IPS-18a (cell line): Measurements from ENCODE around the gene CBLL1.

Source experiments
- H3K27ac ChIP-seq: one replicate; pipeline ENCODE4 v1.5.1; 2013; ENCODE audit warnings: low read length
- H3K27me3 ChIP-seq: one replicate; pipeline ENCODE4 v1.6.1; 2013; ENCODE audit warnings: mild to moderate bottlenecking, low read length; ENCODE audit not compliant: control insufficient read depth, insufficient read depth
- H3K36me3 ChIP-seq: one replicate; pipeline ENCODE4 v1.6.1; 2013; ENCODE audit warnings: low read depth, low read length; ENCODE audit not compliant: control insufficient read depth
- H3K4me1 ChIP-seq: one replicate; pipeline ENCODE4 v1.6.1; 2013; ENCODE audit warnings: low read depth, low read length; ENCODE audit not compliant: control insufficient read depth
- H3K4me3 ChIP-seq: one replicate; pipeline ENCODE4 v1.5.1; 2013; ENCODE audit warnings: low read length
- H3K9ac ChIP-seq: one replicate; pipeline ENCODE4 v1.6.1; 2013; ENCODE audit warnings: mild to moderate bottlenecking, low read length, moderate library complexity
- H3K9me3 ChIP-seq: one replicate; pipeline ENCODE4 v1.6.1; 2013; ENCODE audit warnings: low read depth, low read length; ENCODE audit not compliant: control insufficient read depth

The CBLL1 gene

DNA sequence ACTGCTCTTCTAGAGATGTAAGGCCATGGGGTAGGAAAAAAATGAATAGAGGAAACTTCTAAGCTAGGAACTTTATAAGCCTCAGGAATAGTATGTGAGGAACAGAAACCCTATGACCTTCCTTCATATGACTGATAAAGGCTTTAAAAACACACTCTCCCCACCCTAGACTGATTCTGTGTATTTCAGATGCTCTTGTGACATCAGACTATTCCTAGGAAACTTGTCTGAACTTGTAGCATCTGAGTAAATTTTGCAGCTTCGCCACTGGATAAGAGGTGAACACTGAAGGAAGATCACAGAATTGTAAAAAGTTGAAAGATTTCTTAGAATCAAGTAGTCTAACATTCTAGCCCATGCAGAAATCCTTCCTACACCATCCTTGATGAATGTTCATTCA, 31.0 kb upstream of the CBLL1 start:
- no peak overlapping the region for H3K27ac ChIP-seq
- H3K4me1 ChIP-seq, result no peaks in the 10 kb centered on the region
- no peak overlapping the region for H3K9ac ChIP-seq
- no peaks in the 10 kb centered on the region for H3K36me3 ChIP-seq
- no peaks in the 10 kb centered on the region for H3K9me3 ChIP-seq
- no peak overlapping the region for H3K4me3 ChIP-seq
- H3K27me3 ChIP-seq, result no peaks in the 10 kb centered on the region

DNA sequence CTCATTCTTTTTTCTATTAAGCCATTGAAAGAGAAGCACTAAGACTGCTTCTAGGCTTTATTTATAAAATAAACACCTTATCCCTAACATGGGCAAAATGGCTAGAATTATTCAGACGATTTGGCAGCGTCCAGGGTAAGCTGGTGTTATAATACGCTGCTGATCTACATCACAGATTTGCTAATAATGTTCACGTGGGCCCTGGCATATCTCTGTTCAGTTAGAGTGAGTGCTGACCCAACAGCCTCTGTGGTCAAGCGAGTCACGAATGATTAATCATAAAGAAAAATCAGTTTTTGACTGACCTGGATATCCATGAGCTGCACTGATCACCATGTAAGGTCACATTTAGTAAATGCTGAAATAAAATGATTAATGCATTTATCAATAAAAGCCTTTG, 28.4 kb upstream of the CBLL1 start:
- no peaks in the 10 kb centered on the region for H3K4me1 ChIP-seq
- no peaks in the 10 kb centered on the region for H3K36me3 ChIP-seq
- no peak overlapping the region for H3K4me3 ChIP-seq
- no peak overlapping the region for H3K27ac ChIP-seq
- no peaks in the 10 kb centered on the region for H3K27me3 ChIP-seq
- H3K9ac ChIP-seq, result no peak overlapping the region
- H3K9me3 ChIP-seq, result no peaks in the 10 kb centered on the region

DNA sequence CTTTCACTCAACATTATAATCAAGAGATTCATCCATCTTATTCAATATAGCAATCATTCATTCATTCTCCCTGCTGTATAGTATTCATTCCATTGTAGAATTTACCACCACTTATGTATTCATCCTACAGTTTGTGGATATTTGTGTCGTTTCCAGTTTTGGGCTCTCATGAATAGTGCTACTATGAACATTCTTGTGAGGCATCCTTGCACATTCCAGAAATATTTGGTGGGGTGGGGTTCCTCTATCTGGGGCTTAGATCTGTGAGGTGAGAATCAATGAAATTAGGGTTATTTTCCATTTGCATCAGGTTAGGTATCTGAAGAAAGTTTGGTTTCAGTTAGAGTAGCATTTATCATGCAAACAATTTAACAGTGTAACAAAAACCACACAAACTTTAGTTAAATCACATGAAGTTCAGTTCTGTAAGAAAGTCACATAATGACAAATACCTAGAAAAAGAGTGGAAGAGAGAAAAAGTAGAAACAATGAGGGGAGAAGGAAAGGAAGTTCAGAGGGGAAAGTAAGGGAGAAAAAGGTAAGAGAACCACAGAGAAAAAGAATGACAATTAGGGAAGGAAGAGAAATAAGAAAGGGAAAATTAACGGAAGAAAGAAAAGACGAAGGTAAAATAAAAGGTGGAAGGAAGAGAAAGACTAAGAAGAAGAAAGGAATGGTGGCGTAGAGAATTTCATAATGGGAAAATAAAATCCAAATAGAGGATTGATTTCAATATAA, 25.3 kb upstream of the CBLL1 start:
- H3K9ac ChIP-seq, result no peak overlapping the region
- no peaks in the 10 kb centered on the region for H3K27me3 ChIP-seq
- no peaks in the 10 kb centered on the region for H3K9me3 ChIP-seq
- no peaks in the 10 kb centered on the region for H3K4me1 ChIP-seq
- H3K36me3 ChIP-seq, result no peaks in the 10 kb centered on the region
- H3K27ac ChIP-seq, result no peak overlapping the region
- no peak overlapping the region for H3K4me3 ChIP-seq

DNA sequence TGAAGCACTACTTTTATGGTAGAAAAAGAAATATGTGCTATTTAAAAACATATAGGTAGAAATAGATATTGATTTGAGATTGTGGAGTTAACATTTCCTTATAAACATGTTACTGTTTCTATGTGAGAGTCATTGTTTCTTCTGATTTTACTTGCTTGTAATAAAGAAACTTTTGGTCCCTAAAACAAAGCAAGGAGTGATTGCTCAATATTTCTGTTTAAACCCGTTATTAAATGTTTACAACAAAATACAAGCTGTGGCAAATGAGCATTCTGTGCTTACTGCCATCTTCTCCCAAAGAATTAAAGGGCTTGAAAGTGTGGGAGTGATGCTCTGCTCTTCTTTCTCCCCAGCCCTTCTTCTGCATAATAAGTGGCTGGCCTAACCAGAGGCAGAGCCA, 22.7 kb upstream of the CBLL1 start:
- Histone ChIP-seq H3K4me3 (no peak overlapping the region), H3K9me3 (no peaks in the 10 kb centered on the region), H3K9ac (no peak overlapping the region), H3K27me3 (no peaks in the 10 kb centered on the region), H3K4me1 (no peaks in the 10 kb centered on the region), H3K27ac (no peak overlapping the region), H3K36me3 (no peaks in the 10 kb centered on the region)

DNA sequence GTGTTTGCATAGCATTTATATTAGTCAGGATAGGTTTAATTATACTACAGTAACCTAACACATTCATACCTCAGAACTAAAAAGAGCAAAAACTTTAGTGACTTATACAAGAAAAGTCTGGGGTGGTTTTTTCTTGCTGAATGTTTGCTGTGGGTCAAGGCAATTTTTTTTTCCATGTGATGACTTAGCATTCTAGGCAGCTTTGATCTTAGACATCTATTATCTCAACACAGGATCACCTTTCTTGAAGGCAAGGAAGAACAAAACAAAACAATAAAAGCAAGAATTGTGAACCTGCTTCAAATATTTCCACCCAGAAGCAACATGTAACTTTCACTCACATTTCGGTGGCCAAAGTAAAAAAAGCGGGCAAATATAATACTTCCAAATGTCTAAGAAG, 20.7 kb upstream of the CBLL1 start:
- H3K9ac ChIP-seq, result no peak overlapping the region
- no peaks in the 10 kb centered on the region for H3K36me3 ChIP-seq
- no peak overlapping the region for H3K27ac ChIP-seq
- no peaks in the 10 kb centered on the region for H3K9me3 ChIP-seq
- no peaks in the 10 kb centered on the region for H3K27me3 ChIP-seq
- no peaks in the 10 kb centered on the region for H3K4me1 ChIP-seq
- no peak overlapping the region for H3K4me3 ChIP-seq

DNA sequence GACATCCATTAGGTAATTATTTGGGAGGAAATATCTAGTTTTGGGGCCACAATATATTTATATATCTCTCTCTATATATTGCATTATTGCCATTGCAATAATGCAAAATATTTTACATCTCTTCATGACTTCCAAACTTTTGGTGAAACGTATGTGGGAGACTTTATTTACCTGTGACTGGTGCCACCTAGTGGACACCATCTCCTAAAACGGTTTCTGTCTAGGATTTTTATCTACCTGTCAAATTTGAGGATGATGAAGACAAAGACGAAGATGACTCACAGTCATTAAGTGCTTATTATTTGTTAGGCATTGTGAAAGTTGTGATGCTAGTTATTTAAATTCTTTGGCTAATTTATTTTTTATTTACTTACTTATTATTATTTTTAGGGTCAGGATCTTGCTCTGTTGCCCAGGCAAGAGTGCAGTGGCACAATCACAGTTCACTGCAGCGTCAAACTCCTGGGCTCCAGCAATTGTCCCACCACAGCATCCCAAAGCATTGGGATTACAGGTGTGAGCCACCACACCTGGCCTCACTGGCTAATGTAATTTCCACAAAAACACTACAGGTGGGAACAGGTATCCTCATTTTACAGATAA, 18.7 kb upstream of the CBLL1 start:
- no peaks in the 10 kb centered on the region for H3K4me1 ChIP-seq
- H3K36me3 ChIP-seq, result no peaks in the 10 kb centered on the region
- no peaks in the 10 kb centered on the region for H3K27me3 ChIP-seq
- no peak overlapping the region for H3K9ac ChIP-seq
- no peaks in the 10 kb centered on the region for H3K9me3 ChIP-seq
- no peak overlapping the region for H3K4me3 ChIP-seq
- no peak overlapping the region for H3K27ac ChIP-seq

DNA sequence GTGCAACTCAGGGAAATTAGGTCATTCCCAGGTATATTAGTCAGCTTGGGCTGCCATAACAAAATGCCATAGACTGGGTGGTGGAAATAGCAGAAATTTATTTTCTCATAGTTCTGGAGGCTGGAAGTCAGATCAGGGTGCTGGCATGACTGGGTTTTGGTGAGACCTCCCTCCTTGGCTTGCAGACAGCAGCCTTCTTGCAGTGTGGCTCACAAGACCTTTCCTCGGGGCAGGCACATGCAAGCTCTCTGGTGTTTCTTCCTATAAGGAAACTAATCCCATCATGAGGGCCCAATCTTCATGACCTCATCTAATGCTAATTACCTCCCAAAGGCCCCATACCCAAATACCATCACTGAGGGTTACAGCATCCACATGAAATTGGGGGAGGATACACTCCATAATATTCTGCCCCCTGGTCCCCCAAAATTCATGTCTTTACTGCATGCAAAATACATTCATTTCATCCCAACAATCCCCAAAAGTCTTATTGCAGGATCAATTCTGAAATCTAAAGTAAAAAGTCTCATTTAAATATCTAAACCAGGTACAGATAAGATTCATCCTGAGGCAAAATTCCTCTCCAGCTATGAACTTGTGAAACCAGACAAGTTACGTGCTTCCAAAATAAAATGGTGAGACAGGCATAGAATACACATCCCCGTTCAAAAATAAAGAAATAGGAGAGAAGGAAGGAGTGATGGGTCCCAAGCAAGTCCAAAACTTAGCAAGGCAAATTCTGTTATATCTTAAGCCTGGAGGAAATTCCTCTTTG, 17.4 kb upstream of the CBLL1 start:
- H3K9ac ChIP-seq, result no peak overlapping the region
- H3K27me3 ChIP-seq, result no peaks in the 10 kb centered on the region
- H3K9me3 ChIP-seq, result no peaks in the 10 kb centered on the region
- no peaks in the 10 kb centered on the region for H3K36me3 ChIP-seq
- H3K27ac ChIP-seq, result no peak overlapping the region
- H3K4me1 ChIP-seq, result no peaks in the 10 kb centered on the region
- no peak overlapping the region for H3K4me3 ChIP-seq

DNA sequence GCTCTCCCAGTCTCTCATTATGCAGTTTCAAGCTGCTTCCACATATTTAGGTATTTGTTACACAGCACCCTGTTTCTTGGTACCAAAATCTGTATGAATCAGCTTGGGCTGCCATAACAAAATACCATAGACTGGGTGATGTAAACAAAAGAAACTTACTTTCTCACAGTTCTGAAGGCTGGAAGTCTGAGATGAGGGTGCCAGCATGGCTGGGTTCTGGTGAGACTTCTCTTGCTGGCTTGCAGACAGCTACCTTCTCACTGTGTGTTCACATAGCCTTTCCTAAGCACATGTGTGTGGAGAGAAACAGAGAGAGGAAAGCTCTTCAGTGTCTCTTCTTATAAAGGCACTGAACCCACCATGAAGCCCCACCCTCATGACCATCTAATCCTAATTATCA, 15.7 kb upstream of the CBLL1 start:
- Histone ChIP-seq H3K4me3 (no peak overlapping the region), H3K9ac (no peak overlapping the region), H3K4me1 (no peaks in the 10 kb centered on the region), H3K27me3 (no peaks in the 10 kb centered on the region), H3K9me3 (no peaks in the 10 kb centered on the region), H3K27ac (no peak overlapping the region), H3K36me3 (no peaks in the 10 kb centered on the region)

DNA sequence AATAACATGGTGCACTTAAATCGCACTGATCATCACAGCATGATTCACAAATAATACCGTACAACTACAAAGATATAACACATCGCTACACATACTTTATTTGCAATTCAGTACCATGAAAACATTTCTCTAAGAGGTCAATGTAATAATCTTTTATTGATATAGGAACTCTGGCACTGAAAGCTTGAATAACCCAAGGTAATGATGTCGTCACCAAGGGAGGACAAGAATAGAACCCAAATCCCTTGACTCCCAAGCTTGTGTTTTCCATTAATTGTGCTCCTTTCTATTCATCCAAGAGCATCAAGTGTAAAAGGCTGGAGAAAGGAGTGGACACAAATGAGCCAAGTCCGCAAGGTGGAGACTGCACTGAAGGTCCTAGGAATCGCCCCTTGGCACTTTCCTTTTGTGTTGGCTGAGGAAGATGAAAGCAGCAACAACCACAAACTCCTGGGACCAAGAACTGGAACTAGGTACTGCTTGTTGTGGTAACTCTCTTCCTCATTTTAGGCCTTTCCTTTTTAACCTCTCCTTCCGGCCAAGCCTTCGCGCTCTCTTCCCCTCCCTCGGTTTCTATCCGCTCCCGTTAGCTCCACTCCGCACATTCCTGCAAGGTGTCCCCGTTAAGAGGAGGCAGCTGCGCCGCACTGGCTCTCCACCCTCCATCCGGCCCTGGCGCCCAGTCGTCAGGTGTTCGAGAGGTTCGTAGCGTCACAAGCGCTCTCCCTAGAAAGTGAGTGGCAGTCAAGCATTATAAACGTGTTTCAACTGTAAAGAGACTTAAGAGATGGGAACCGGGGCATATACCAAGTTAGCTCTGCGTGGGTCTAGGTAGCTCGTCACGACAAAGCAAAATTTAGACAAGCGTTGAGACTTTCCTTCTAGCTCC, 1.0 kb upstream of the CBLL1 start:
- Histone ChIP-seq H3K4me1 (peaks cover 13% of the 10 kb centered on the region), H3K9me3 (no peaks in the 10 kb centered on the region), H3K4me3 (peak overlapping the region; percentile 81), H3K27ac (peak overlapping the region; percentile 21), H3K36me3 (no peaks in the 10 kb centered on the region), H3K27me3 (no peaks in the 10 kb centered on the region), H3K9ac (peak overlapping the region; percentile 82)

DNA sequence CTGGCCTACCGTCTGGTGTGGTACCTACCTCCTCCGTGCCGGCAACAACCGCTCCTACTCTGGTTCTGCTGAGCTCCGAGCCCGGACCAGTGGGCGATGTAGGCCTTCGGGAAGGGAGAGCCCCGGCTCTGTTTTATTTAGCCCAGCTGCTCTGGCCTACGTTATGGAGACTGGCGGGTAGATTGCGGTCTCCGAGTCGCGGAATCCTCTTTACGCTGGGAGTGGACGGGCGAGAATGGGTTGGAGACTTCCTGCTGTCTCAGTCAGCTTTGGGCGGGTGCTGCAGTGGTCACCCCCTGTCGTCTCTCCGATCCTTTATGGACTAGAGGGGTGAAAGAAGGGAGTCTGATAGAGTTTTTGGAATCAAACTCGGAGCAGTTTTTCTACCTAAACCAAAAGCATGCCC, 406 bp downstream of the CBLL1 start:
- Histone ChIP-seq H3K27ac (peak overlapping the region; percentile 90), H3K4me1 (peaks cover 13% of the 10 kb centered on the region), H3K36me3 (peaks cover 9% of the 10 kb centered on the region), H3K9ac (peak overlapping the region; percentile 82), H3K9me3 (no peaks in the 10 kb centered on the region), H3K4me3 (peak overlapping the region; percentile 81), H3K27me3 (no peaks in the 10 kb centered on the region)

DNA sequence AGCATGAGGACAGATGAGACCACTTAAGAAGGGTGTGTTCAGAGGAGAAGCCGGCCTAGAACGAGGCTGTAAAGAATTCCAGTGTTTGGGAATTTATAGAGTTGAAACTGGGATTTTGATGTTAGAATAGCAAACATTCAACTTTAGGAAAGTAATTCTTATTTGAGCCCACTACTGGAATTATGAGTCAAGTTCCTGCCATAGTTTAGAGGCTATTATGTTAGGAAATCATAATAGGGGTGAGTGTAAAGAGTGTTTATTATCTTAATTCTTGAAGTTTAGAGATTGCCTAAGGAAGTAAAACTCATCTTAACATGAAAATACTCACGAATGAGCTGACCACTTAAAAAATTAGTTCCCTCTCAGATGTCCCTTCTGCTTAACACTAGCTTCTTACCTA, 2.1 kb downstream of the CBLL1 start:
- H3K9ac ChIP-seq, result no peak overlapping the region
- H3K4me1 ChIP-seq, result peaks cover 13% of the 10 kb centered on the region
- no peak overlapping the region for H3K4me3 ChIP-seq
- H3K27me3 ChIP-seq, result no peaks in the 10 kb centered on the region
- peaks cover 15% of the 10 kb centered on the region for H3K36me3 ChIP-seq
- no peak overlapping the region for H3K27ac ChIP-seq
- H3K9me3 ChIP-seq, result no peaks in the 10 kb centered on the region
